Suprapubic skin (tissue), 4 donors: ENCODE data around the gene HAS3. TPM values are rescaled to one million over a fixed set of nuclear protein-coding genes. Genes with fewer than 3 reads are reported as not detected.

Source experiments
- total RNA-seq, 4 donors: library from RNA; depleted of rRNA; stranded (reverse); fragments of >200 nt; gene quantifications; one replicate each; pipeline ENCODE4 v1.1.0, GENCODE V29; 2016

The HAS3 gene
- total RNA-seq, 4 donors from 2014 or later = 4.4 to 11.3 (median 7.1) TPM

Other genes starting within 250 kb of the HAS3 start
- 100 to 1,000 TPM in 1 of 4 donors, 10 to 100 TPM in 3; 76.9 to 128 (median 90.0) TPM for gene CHTF8, start 26.9 kb downstream of the HAS3 start, total RNA-seq
- gene UTP4, start 27.0 kb downstream of the HAS3 start, total RNA-seq = 10 to 100 TPM; 25.1 to 41.7 (median 34.8) TPM
- 10 to 100 TPM; 35.8 to 81.6 (median 57.8) TPM for gene SNTB2, start 81.5 kb downstream of the HAS3 start, total RNA-seq
- 10 to 100 TPM; 32.5 to 46.6 (median 37.6) TPM for gene VPS4A, start 205.7 kb downstream of the HAS3 start, total RNA-seq
- 10 to 100 TPM; 12.2 to 25.4 (median 21.2) TPM for gene PDF, start 224.9 kb downstream of the HAS3 start, total RNA-seq
- gene COG8, start 233.9 kb downstream of the HAS3 start, total RNA-seq = 10 to 100 TPM; 45.3 to 70.4 (median 57.0) TPM
- gene NIP7, start 234.1 kb downstream of the HAS3 start, total RNA-seq = 10 to 100 TPM in 3 of 4 donors, 1 to 10 TPM in 1; 9.8 to 24.0 (median 19.7) TPM
- gene TMED6, start 246.1 kb downstream of the HAS3 start, total RNA-seq = 1 to 10 TPM in 1 of 4 donors, under 1 TPM in 1, not detected in 2; 0.98 to 1.5 TPM